T1000 (cell line): ENCODE results near the gene PISD.

ENCODE experiments used
- DNase-seq: peaks from one replicate; lab custom pipeline; 2025; ENCODE audit warnings: mixed read lengths; lab: John Stamatoyannopoulos, UW

PISD gene

DNA sequence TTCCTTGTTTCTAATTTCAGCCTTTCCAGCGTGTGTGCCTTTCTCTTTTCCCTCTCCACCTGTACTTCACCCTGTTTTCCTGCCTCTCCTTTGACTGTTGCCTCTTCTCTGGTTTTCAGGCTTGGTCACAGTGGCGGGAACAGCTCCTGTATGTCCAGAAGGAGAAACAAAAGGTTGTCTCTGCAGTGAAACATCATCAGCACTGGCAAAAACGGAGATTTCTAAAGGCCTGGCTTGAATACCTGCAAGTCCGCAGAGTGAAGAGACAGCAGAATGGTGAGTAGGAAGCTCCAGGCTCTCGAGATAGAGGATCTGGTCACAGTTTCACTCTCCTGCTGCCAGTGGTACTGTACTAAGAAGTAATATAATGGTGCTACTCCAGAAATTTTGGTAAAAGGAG is 89.1 kb downstream of the PISD start:
- no peak for DNase-seq

DNA sequence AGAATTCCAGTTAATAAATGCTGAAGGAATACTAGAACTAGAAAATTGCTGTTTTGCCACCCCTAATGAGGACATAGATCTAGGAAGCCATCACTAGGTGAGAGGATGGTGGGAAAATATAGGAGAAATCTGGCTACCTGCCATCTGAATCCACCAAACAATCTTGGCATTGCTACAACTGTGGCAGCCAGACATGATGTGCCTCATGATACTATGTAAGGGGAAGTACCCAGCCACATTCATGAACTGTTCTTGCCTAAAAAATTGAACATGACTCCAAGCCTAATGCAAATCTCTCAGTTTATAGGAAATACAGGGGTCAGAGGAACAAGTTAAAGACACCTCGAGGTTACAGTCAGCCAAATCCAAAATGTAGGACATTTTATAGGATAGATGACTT is 92.9 kb downstream of the PISD start:
- DNase-seq, result no peak
